Panc1 (cell line): ENCODE results near the gene GTF2H4. TPM values are rescaled to one million over a fixed set of nuclear protein-coding genes. Genes with fewer than 3 reads are reported as not detected.

Experiments
- ATAC-seq: fragments of 200-7000 bp; cut with Tn5 transposase; 2 replicates; pipeline ENCODE4 v1.9.1; 2020; ENCODE audit warnings: mild to moderate bottlenecking, moderate library complexity
- BruUV-seq: library from RNA; stranded (reverse); fragments of 400-500 nt; replicated peaks from 2 replicates; lab custom pipeline; 2021; lab: Mats Ljungman, UMichigan
- CTCF ChIA-PET: fragments of 300-600 bp; sonication (Branson Sonifier 250); formaldehyde crosslinking; loops from one replicate; lab custom pipeline; 2022; ENCODE audit warnings: antibody characterized with exemption; lab: Charles Lee
- POLR2A ChIA-PET: fragments of 300-600 bp; sonication (Branson Sonifier 250); formaldehyde crosslinking; loops from one replicate; lab custom pipeline; 2022; ENCODE audit warnings: antibody characterized with exemption; lab: Charles Lee
- DNase-seq: peaks from one replicate; pipeline ENCODE4 v3.0.0-alpha.2; 2010; ENCODE audit warnings: low read depth, low spot score
- H3K27ac ChIP-seq: 2 replicates; pipeline ENCODE4 v1.5.1; 2011; ENCODE audit warnings: mild to moderate bottlenecking, low read length, inconsistent platforms
- H3K27me3 ChIP-seq: fragments of 200-500 bp; sonication (Bioruptor generic); 2 replicates; pipeline ENCODE4 v1.6.0; 2014; ENCODE audit warnings: low read length, inconsistent platforms; ENCODE audit not compliant: control insufficient read depth, insufficient read depth
- H3K36me3 ChIP-seq: fragments of 200-500 bp; sonication (Bioruptor generic); 2 replicates; pipeline ENCODE4 v1.5.1; 2014; ENCODE audit warnings: inconsistent platforms, mild to moderate bottlenecking, low read length, moderate library complexity; ENCODE audit not compliant: control insufficient read depth, insufficient read depth
- H3K4me1 ChIP-seq: 2 replicates; pipeline ENCODE4 v1.5.1; 2011; ENCODE audit warnings: inconsistent platforms, mild to moderate bottlenecking, low read length, moderate library complexity; ENCODE audit not compliant: control insufficient read depth, insufficient read depth
- H3K4me3 ChIP-seq, 2 experiments: 2 replicates each; pipeline ENCODE4 v1.5.1; 2011 to 2012; ENCODE audit warnings: low read depth in 2 of 2, low read length in 2 of 2, mild to moderate bottlenecking in 2 of 2, inconsistent platforms in 1 of 2, moderate library complexity in 1 of 2
- H3K9me3 ChIP-seq: fragments of 200-500 bp; sonication (Bioruptor generic); 2 replicates; pipeline ENCODE4 v1.5.1; 2014; ENCODE audit warnings: low read depth, mild to moderate bottlenecking, inconsistent platforms, low read length, moderate library complexity; ENCODE audit not compliant: control insufficient read depth, insufficient read depth
- POLR2AphosphoS5 ChIP-seq: IDR thresholded peaks from 2 replicates; pipeline ENCODE4 v1.6.1; 2012; ENCODE audit warnings: mild to moderate bottlenecking, low read depth, low read length, moderate library complexity
- REST ChIP-seq, 2 experiments: IDR thresholded peaks; 2 replicates each; pipeline ENCODE4 v1.6.1; 2011 to 2012; ENCODE audit warnings: low read depth in 2 of 2, control low read depth in 1 of 2, low read length in 1 of 2, mild to moderate bottlenecking in 1 of 2, moderate library complexity in 1 of 2; ENCODE audit not compliant: insufficient read depth in 1 of 2
- SIN3A ChIP-seq: IDR thresholded peaks from 2 replicates; pipeline ENCODE4 v1.6.1; 2012; ENCODE audit warnings: low read depth, mild to moderate bottlenecking, low read length, moderate library complexity, borderline replicate concordance; ENCODE audit not compliant: insufficient read depth
- TCF7L2 ChIP-seq: IDR thresholded peaks from 2 replicates; pipeline ENCODE4 v1.6.1; 2011; ENCODE audit warnings: mild to moderate bottlenecking, low read depth, low read length, inconsistent platforms
- in situ Hi-C: cut with HindIII; loops from 2 replicates; pipeline ENCODE4 v1.10.0; 2016; ENCODE audit warnings: low sequenced_read_pairs, low pct_unique_long_range_greater_than_20kb
- intact Hi-C: fragments of 100-400 bp; cut with micrococcal nuclease; formaldehyde crosslinking; loops from one replicate; pipeline ENCODE4 v1.10.0; 2022; ENCODE audit not compliant: unreplicated experiment
- total RNA-seq: library from RNA; stranded (reverse); gene quantifications from one replicate; pipeline ENCODE4 v1.2.1, GENCODE V29; 2021; ENCODE audit not compliant: unreplicated experiment
- TF ChIP-seq, protein P1 (sequence below): fragments of 450-650 bp; IDR thresholded peaks from 2 replicates; pipeline ENCODE4 v1.5.1; 2017; ENCODE audit warnings: mild to moderate bottlenecking

Gene GTF2H4
- total RNA-seq, 1 experiment from 2014 or later, result 27.5 TPM

DNA sequence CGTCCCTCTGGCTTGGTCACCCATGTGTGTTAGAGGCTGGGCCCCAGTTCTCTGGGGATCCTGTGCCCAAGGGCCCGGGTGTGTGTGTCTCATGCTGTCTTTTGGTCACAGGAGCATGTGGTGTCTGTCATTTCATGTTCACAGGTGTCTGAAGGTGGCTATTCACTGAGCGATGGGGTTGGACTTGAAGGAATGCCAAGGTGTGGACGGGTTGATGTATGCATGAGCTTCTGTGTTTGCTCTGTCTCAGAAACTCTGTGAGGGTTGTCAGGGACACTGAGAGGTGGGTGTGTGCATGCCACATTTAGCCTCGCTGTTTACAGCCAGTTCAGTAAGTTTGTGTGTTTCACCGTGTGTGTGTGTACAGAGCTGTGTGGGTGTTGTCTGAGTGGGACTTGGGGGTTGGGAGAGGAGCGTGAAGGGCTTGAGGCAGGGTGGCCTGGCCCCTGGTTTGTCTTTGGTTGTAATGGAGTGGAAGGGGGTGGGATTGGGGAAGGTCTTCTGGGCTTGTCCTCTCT, 22.5 kb upstream of the GTF2H4 start:
- Histone ChIP-seq H3K27ac (peak overlapping the region; percentile 69), H3K36me3 (no peaks in the 10 kb centered on the region), H3K9me3 (no peaks in the 10 kb centered on the region), H3K4me3 (peak overlapping the region; percentile 62 to 86), H3K4me1 (peaks cover 46% of the 10 kb centered on the region), H3K27me3 (no peaks in the 10 kb centered on the region)
- no TSS peak for BruUV-seq
- CTCF ChIA-PET, result interaction anchor here (1.3 kb wide), 1 partner anchor 141 kb away, joined by 3 read pairs; the partner anchor contains the start of gene IER3
- ATAC-seq (peak; percentile 10), DNase-seq (no peak)
- no peak for TF ChIP-seq POLR2AphosphoS5
- TF ChIP-seq TCF7L2, result no peak
- intact Hi-C loops, result no loop called here
- in situ Hi-C loops, result no loop called here
- POLR2A ChIA-PET, result no interaction called here

- Histone ChIP-seq H3K9me3 (no peaks in the 10 kb centered on the region), H3K27ac (peak overlapping the region; percentile 69), H3K27me3 (no peaks in the 10 kb centered on the region), H3K36me3 (no peaks in the 10 kb centered on the region), H3K4me3 (peak overlapping the region; percentile 62 to 86), H3K4me1 (peaks cover 46% of the 10 kb centered on the region)
- ChIA-PET CTCF (no interaction called here), POLR2A (interaction anchor here (0.7 kb wide), 1 partner anchor 28 kb away, joined by 3 read pairs; no protein-coding TSS in a partner anchor)
- DNase-seq (no peak), ATAC-seq (peak; percentile 60)
- intact Hi-C loops (no loop called here), in situ Hi-C loops (no loop called here)
- TF ChIP-seq REST (IDR thresholded peaks at IDR 0.05; ENCODE audit: insufficient read depth in 1 of 2, low read depth in 2 of 2, low read length in 1 of 2), result no peak
- TF ChIP-seq, protein P1, sequence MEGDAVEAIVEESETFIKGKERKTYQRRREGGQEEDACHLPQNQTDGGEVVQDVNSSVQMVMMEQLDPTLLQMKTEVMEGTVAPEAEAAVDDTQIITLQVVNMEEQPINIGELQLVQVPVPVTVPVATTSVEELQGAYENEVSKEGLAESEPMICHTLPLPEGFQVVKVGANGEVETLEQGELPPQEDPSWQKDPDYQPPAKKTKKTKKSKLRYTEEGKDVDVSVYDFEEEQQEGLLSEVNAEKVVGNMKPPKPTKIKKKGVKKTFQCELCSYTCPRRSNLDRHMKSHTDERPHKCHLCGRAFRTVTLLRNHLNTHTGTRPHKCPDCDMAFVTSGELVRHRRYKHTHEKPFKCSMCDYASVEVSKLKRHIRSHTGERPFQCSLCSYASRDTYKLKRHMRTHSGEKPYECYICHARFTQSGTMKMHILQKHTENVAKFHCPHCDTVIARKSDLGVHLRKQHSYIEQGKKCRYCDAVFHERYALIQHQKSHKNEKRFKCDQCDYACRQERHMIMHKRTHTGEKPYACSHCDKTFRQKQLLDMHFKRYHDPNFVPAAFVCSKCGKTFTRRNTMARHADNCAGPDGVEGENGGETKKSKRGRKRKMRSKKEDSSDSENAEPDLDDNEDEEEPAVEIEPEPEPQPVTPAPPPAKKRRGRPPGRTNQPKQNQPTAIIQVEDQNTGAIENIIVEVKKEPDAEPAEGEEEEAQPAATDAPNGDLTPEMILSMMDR, result no peak
- no peak for TF ChIP-seq SIN3A
- TF ChIP-seq TCF7L2, result no peak
- TF ChIP-seq POLR2AphosphoS5, result no peak
- BruUV-seq, result no TSS peak
These were observed 21.8 kb upstream of the GTF2H4 start for GRCh38 chr6:30885999-30886896.
